Memory B cell (primary cell): ENCODE results near the gene RBMS3.

Source experiments
- ATAC-seq: fragments of 150-1000 bp; cut with Tn5 transposase; 2 replicates; pipeline ENCODE4 v1.10.0; 2021; ENCODE audit warnings: low read depth, mild to moderate bottlenecking, moderate library complexity
- DNase-seq, 2 donors: peaks; one replicate each; pipeline ENCODE4 v3.0.0; 2022; ENCODE audit warnings: low spot score in 2 of 2
- H3K27ac Mint-ChIP-seq: one replicate; pipeline ENCODE4 v1.8.0; 2022; ENCODE audit warnings: mild to moderate bottlenecking, moderate library complexity, mixed read lengths
- H3K27me3 Mint-ChIP-seq: one replicate; pipeline ENCODE4 v1.8.0; 2022; ENCODE audit warnings: mixed read lengths
- H3K36me3 Mint-ChIP-seq: one replicate; pipeline ENCODE4 v1.8.0; 2022; ENCODE audit warnings: mild to moderate bottlenecking, mixed read lengths
- H3K4me1 Mint-ChIP-seq: one replicate; pipeline ENCODE4 v1.8.0; 2022; ENCODE audit warnings: mixed read lengths
- H3K4me3 Mint-ChIP-seq: one replicate; pipeline ENCODE4 v1.8.0; 2022; ENCODE audit warnings: mild to moderate bottlenecking, moderate library complexity, mixed read lengths
- H3K9me3 Mint-ChIP-seq: one replicate; pipeline ENCODE4 v1.8.0; 2022; ENCODE audit warnings: mixed read lengths

Gene RBMS3

GRCh38 chr3:29568355-29568754 is 287.5 kb downstream of the RBMS3 start:
- Mint-ChIP-seq H3K9me3 (peaks cover 8% of the 10 kb centered on the region), H3K27me3 (no peaks in the 10 kb centered on the region), H3K4me1 (no peaks in the 10 kb centered on the region), H3K27ac (no peak overlapping the region), H3K36me3 (no peaks in the 10 kb centered on the region), H3K4me3 (no peak overlapping the region)
- DNase-seq, result no peak
- ATAC-seq, result no peak

- ATAC-seq (no peak), DNase-seq (no peak)
- no peak overlapping the region for H3K27ac Mint-ChIP-seq
- H3K36me3 Mint-ChIP-seq, result no peaks in the 10 kb centered on the region
- no peaks in the 10 kb centered on the region for H3K27me3 Mint-ChIP-seq
- peaks cover 8% of the 10 kb centered on the region for H3K9me3 Mint-ChIP-seq
- H3K4me1 Mint-ChIP-seq, result no peaks in the 10 kb centered on the region
- no peak overlapping the region for H3K4me3 Mint-ChIP-seq
Measured at GRCh38 chr3:29576181-29576580, 295.3 kb downstream of the RBMS3 start.

GRCh38 chr3:29576675-29577074 is 295.8 kb downstream of the RBMS3 start:
- ATAC-seq, result no peak
- H3K9me3 Mint-ChIP-seq, result peaks cover 8% of the 10 kb centered on the region
- H3K27me3 Mint-ChIP-seq, result no peaks in the 10 kb centered on the region

GRCh38 chr3:29577250-29577649 is 296.4 kb downstream of the RBMS3 start:
- ATAC-seq, result no peak
- Mint-ChIP-seq H3K27me3 (no peaks in the 10 kb centered on the region), H3K27ac (no peak overlapping the region), H3K36me3 (no peaks in the 10 kb centered on the region), H3K4me1 (no peaks in the 10 kb centered on the region), H3K4me3 (no peak overlapping the region), H3K9me3 (peaks cover 6% of the 10 kb centered on the region)
- no peak for DNase-seq

More at GRCh38 chr3:29576675-29577074, 295.8 kb downstream of the RBMS3 start:
- Mint-ChIP-seq H3K36me3 (no peaks in the 10 kb centered on the region), H3K4me1 (no peaks in the 10 kb centered on the region), H3K27ac (no peak overlapping the region), H3K4me3 (no peak overlapping the region)
- no peak for DNase-seq

- no peak for DNase-seq
- H3K27me3 Mint-ChIP-seq, result no peaks in the 10 kb centered on the region
- no peak overlapping the region for H3K4me3 Mint-ChIP-seq
- no peaks in the 10 kb centered on the region for H3K36me3 Mint-ChIP-seq
- H3K4me1 Mint-ChIP-seq, result no peaks in the 10 kb centered on the region
- H3K9me3 Mint-ChIP-seq, result peaks cover 2% of the 10 kb centered on the region
- H3K27ac Mint-ChIP-seq, result no peak overlapping the region
- ATAC-seq, result no peak
Measured at GRCh38 chr3:29581311-29581710, 300.4 kb downstream of the RBMS3 start.

GRCh38 chr3:29582273-29582672 is 301.4 kb downstream of the RBMS3 start:
- no peak overlapping the region for H3K4me3 Mint-ChIP-seq

GRCh38 chr3:29583861-29584260 is 303.0 kb downstream of the RBMS3 start:
- H3K27me3 Mint-ChIP-seq, result no peaks in the 10 kb centered on the region
- H3K9me3 Mint-ChIP-seq, result no peaks in the 10 kb centered on the region
- ATAC-seq (no peak), DNase-seq (no peak)
- H3K36me3 Mint-ChIP-seq, result no peaks in the 10 kb centered on the region
- no peaks in the 10 kb centered on the region for H3K4me1 Mint-ChIP-seq
- no peak overlapping the region for H3K4me3 Mint-ChIP-seq
- no peak overlapping the region for H3K27ac Mint-ChIP-seq

More at GRCh38 chr3:29582273-29582672, 301.4 kb downstream of the RBMS3 start:
- DNase-seq, result no peak
- no peak overlapping the region for H3K27ac Mint-ChIP-seq
- no peaks in the 10 kb centered on the region for H3K4me1 Mint-ChIP-seq
- H3K9me3 Mint-ChIP-seq, result peaks cover 2% of the 10 kb centered on the region
- no peaks in the 10 kb centered on the region for H3K27me3 Mint-ChIP-seq
- no peak for ATAC-seq
- H3K36me3 Mint-ChIP-seq, result no peaks in the 10 kb centered on the region

GRCh38 chr3:29585368-29585767 is 304.5 kb downstream of the RBMS3 start:
- Mint-ChIP-seq H3K4me3 (no peak overlapping the region), H3K36me3 (no peaks in the 10 kb centered on the region), H3K27me3 (no peaks in the 10 kb centered on the region), H3K4me1 (no peaks in the 10 kb centered on the region), H3K9me3 (no peaks in the 10 kb centered on the region), H3K27ac (no peak overlapping the region)
- no peak for DNase-seq
- ATAC-seq, result no peak

- Mint-ChIP-seq H3K36me3 (no peaks in the 10 kb centered on the region), H3K4me3 (no peak overlapping the region), H3K27me3 (no peaks in the 10 kb centered on the region), H3K4me1 (no peaks in the 10 kb centered on the region), H3K9me3 (no peaks in the 10 kb centered on the region), H3K27ac (no peak overlapping the region)
- no peak for DNase-seq
- ATAC-seq, result no peak
Measured at GRCh38 chr3:29587340-29587739, 306.5 kb downstream of the RBMS3 start.

- no peaks in the 10 kb centered on the region for H3K36me3 Mint-ChIP-seq
- H3K4me1 Mint-ChIP-seq, result no peaks in the 10 kb centered on the region
- H3K4me3 Mint-ChIP-seq, result no peak overlapping the region
- DNase-seq (no peak), ATAC-seq (no peak)
- H3K9me3 Mint-ChIP-seq, result peaks cover 2% of the 10 kb centered on the region
- no peak overlapping the region for H3K27ac Mint-ChIP-seq
- no peaks in the 10 kb centered on the region for H3K27me3 Mint-ChIP-seq
Measured at GRCh38 chr3:29590012-29590411, 309.1 kb downstream of the RBMS3 start.

GRCh38 chr3:29590461-29590860 is 309.6 kb downstream of the RBMS3 start:
- Mint-ChIP-seq H3K9me3 (peaks cover 2% of the 10 kb centered on the region), H3K27ac (no peak overlapping the region), H3K36me3 (no peaks in the 10 kb centered on the region), H3K4me3 (no peak overlapping the region), H3K27me3 (no peaks in the 10 kb centered on the region), H3K4me1 (no peaks in the 10 kb centered on the region)
- ATAC-seq (no peak), DNase-seq (no peak)

- no peaks in the 10 kb centered on the region for H3K4me1 Mint-ChIP-seq
- H3K27me3 Mint-ChIP-seq, result no peaks in the 10 kb centered on the region
- H3K36me3 Mint-ChIP-seq, result no peaks in the 10 kb centered on the region
- H3K9me3 Mint-ChIP-seq, result peaks cover 2% of the 10 kb centered on the region
- DNase-seq (no peak), ATAC-seq (no peak)
- H3K27ac Mint-ChIP-seq, result no peak overlapping the region
- no peak overlapping the region for H3K4me3 Mint-ChIP-seq
Measured at GRCh38 chr3:29591579-29591978, 310.7 kb downstream of the RBMS3 start.

- Mint-ChIP-seq H3K36me3 (no peaks in the 10 kb centered on the region), H3K27ac (no peak overlapping the region), H3K4me1 (no peaks in the 10 kb centered on the region), H3K27me3 (no peaks in the 10 kb centered on the region), H3K4me3 (no peak overlapping the region), H3K9me3 (peaks cover 2% of the 10 kb centered on the region)
- no peak for ATAC-seq
- DNase-seq, result no peak
Measured at GRCh38 chr3:29593802-29594201, 312.9 kb downstream of the RBMS3 start.

GRCh38 chr3:29594261-29594660 is 313.4 kb downstream of the RBMS3 start:
- no peaks in the 10 kb centered on the region for H3K27me3 Mint-ChIP-seq
- no peak for ATAC-seq
- no peaks in the 10 kb centered on the region for H3K4me1 Mint-ChIP-seq
- no peak overlapping the region for H3K27ac Mint-ChIP-seq
- no peak for DNase-seq
- H3K4me3 Mint-ChIP-seq, result no peak overlapping the region
- no peaks in the 10 kb centered on the region for H3K36me3 Mint-ChIP-seq
- peaks cover 2% of the 10 kb centered on the region for H3K9me3 Mint-ChIP-seq

GRCh38 chr3:29597376-29598008 is 316.6 kb downstream of the RBMS3 start:
- Mint-ChIP-seq H3K4me1 (no peaks in the 10 kb centered on the region), H3K9me3 (peaks cover 2% of the 10 kb centered on the region), H3K4me3 (no peak overlapping the region), H3K27me3 (no peaks in the 10 kb centered on the region), H3K36me3 (no peaks in the 10 kb centered on the region), H3K27ac (no peak overlapping the region)
- DNase-seq (no peak), ATAC-seq (no peak)
